GM12874 (cell line): ENCODE results near the gene NDUFS8.

Source experiments
- CTCF ChIP-seq: IDR thresholded peaks from 2 replicates; pipeline ENCODE4 v1.5.1; 2011; ENCODE audit warnings: low read depth, mild to moderate bottlenecking, control low read depth, low read length, moderate library complexity; ENCODE audit not compliant: insufficient read depth

Gene NDUFS8

DNA sequence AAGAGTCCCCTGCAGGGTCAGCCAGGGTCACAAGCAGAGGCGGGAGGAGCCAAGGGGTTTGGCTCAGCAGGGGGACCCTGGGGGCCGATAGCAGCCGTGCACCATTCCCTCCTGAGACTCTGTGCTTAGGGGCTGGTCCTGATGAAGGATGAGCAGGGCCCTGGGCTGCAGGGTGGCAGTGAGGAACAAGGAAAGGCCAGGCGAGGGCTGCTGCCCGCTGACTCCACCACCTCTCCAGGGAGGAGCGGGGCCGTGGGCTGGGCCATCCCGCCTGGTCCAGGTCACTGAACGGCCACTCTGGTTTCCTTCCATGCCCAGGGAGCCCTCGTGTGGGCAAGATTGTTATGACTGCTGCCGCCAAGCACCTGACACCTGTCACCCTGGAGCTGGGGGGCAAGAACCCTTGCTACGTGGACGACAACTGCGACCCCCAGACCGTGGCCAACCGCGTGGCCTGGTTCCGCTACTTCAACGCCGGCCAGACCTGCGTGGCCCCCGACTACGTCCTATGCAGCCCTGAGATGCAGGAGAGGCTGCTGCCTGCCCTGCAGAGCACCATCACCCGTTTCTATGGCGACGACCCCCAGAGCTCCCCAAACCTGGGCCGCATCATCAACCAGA, 9.2 kb upstream of the NDUFS8 start:
- peak; percentile 15; the same call in 1 of the 2 replicates for TF ChIP-seq CTCF

GRCh38 chr11:68022531-68022930, 8.0 kb upstream of the NDUFS8 start:
- TF ChIP-seq CTCF: no peak

DNA sequence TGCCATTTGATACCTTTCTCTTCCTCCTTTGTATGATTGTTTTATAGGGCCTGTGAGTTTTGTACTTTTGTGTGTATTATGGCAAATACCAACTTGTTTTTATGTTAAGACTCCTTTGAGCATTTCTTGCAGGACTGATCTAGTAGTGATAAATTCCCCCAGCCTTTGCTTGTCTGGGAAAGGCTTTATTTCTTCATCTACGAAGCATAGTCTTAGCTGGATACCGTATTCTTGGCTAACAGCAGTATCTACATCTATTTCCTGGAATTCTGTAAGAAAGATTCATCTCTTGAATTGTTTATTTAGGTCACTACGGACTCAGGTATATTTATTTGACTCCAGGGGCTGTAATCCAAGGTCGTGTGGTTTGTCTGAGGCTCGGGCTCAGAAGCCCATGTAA, 6.0 kb upstream of the NDUFS8 start:
- TF ChIP-seq CTCF: no peak

DNA sequence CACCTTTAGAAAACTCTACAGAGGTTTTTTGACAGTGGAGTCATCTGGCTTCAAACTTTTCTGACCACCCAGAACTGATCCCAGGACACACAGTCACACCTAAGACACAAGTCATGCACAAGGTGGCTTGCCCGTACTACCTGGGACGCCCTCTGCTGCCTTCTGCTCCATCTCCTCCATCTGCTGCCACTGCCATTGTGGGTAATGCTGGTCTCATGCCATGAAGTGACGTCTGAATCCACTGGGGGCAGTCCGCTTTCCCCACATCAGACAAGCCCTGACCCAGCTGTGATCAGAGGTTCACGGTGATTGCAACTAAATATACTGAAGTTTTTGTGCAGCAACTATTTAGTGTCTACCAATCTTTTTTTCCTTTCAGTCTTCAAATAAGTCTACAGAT, 5.4 kb upstream of the NDUFS8 start:
- TF ChIP-seq CTCF: 0 out of 2 replicates have a peak, but pooled peaks have one; percentile 27

DNA sequence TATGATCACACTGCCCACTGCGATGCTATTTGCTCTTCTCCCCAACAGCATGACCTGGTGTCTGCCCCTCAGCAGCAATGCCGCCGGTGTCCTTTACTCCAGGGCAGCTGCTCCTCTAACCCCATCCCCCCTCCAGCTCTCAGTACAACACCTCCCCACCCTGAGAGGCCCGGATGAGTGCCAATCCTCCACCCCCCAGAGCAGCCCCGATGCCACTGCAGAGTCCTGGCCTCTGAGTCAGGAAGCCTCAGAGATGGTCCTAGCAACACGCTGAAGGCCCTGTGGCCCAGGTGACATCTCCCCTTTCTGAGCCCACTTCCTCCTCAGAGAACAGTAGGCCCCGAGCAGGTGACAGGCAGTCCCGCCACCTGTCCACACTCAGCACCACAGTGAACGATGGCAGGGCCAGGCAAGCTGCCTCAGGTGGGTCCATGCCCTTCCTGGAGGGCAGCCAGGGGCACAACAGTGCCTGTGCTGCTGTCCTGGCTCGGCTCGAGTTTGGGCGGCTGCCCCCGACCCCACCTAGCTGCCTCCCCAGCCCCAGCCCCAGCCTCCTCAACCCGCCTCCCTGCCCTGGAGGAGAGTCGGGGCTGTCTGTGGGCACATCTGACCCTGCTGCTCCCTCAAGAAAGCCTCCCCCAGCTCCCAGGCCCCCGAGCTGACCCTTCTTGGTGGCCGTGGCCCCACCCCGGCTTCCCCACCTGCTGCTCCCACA, 3.9 kb upstream of the NDUFS8 start:
- no peak for TF ChIP-seq CTCF

- no peak for TF ChIP-seq CTCF
Observed at GRCh38 chr11:68027667-68028066, 2.8 kb upstream of the NDUFS8 start.

GRCh38 chr11:68028802-68029545, 1.5 kb upstream of the NDUFS8 start:
- TF ChIP-seq CTCF: no peak
